GM19239 (cell line): ENCODE data around the gene BTBD3.

Experiments
- DNase-seq: peaks from one replicate; pipeline ENCODE4 v3.0.0; 2011; ENCODE audit warnings: low spot score; ENCODE audit not compliant: insufficient read length
- FAIRE-seq: peaks from 2 replicates; lab custom pipeline; 2011; peaks lifted over from hg19 to GRCh38; lab: Jason Lieb, UNC

The BTBD3 gene

GRCh38 chr20:11912659-11913415, 4.9 kb upstream of the BTBD3 start:
- DNase-seq (no peak), FAIRE-seq (no peak)

GRCh38 chr20:11918391-11918845, 725 bp downstream of the BTBD3 start:
- FAIRE-seq (no peak), DNase-seq (no peak)

- no peak for FAIRE-seq
- DNase-seq = no peak
These were observed 1.3 kb downstream of the BTBD3 start for GRCh38 chr20:11918981-11919380.

GRCh38 chr20:11919581-11919980, 1.9 kb downstream of the BTBD3 start:
- DNase-seq (no peak), FAIRE-seq (no peak)

- no peak for FAIRE-seq
- no peak for DNase-seq
These were observed 2.4 kb downstream of the BTBD3 start for GRCh38 chr20:11920083-11920482.

- DNase-seq (no peak), FAIRE-seq (no peak)
These were observed 3.6 kb downstream of the BTBD3 start for GRCh38 chr20:11921321-11921720.

- FAIRE-seq (no peak), DNase-seq (no peak)
These were observed 4.9 kb downstream of the BTBD3 start for GRCh38 chr20:11922561-11922960.

- no peak for DNase-seq
- no peak for FAIRE-seq
These were observed 7.2 kb downstream of the BTBD3 start for GRCh38 chr20:11924923-11925322.

- no peak for FAIRE-seq
- no peak for DNase-seq
These were observed 8.8 kb downstream of the BTBD3 start for GRCh38 chr20:11926292-11926998.

GRCh38 chr20:11929947-11930346, 12.3 kb downstream of the BTBD3 start:
- FAIRE-seq (no peak), DNase-seq (no peak)

- FAIRE-seq (no peak), DNase-seq (no peak)
These were observed 17.8 kb downstream of the BTBD3 start for GRCh38 chr20:11935212-11936154.

- DNase-seq (no peak), FAIRE-seq (no peak)
These were observed 18.5 kb downstream of the BTBD3 start for GRCh38 chr20:11936157-11936556.

- no peak for FAIRE-seq
- DNase-seq = no peak
These were observed 19.5 kb downstream of the BTBD3 start for GRCh38 chr20:11937230-11937629.

GRCh38 chr20:11941593-11942246, 24.0 kb downstream of the BTBD3 start:
- no peak for FAIRE-seq
- no peak for DNase-seq

GRCh38 chr20:11943778-11944177, 26.1 kb downstream of the BTBD3 start:
- FAIRE-seq (no peak), DNase-seq (no peak)

GRCh38 chr20:11948806-11949205, 31.1 kb downstream of the BTBD3 start:
- FAIRE-seq (no peak), DNase-seq (no peak)

GRCh38 chr20:11949711-11950110, 32.0 kb downstream of the BTBD3 start:
- DNase-seq (no peak), FAIRE-seq (no peak)

GRCh38 chr20:11951696-11952095, 34.0 kb downstream of the BTBD3 start:
- no peak for FAIRE-seq
- DNase-seq = no peak

GRCh38 chr20:11952639-11953038, 34.9 kb downstream of the BTBD3 start:
- DNase-seq (no peak), FAIRE-seq (no peak)

- FAIRE-seq = no peak
- DNase-seq = no peak
These were observed 40.2 kb downstream of the BTBD3 start for GRCh38 chr20:11957911-11958310.
